IPS-18c (cell line): ENCODE data around the gene RETREG2.

Experiments used
- H3K4me3 ChIP-seq: 2 replicates; pipeline ENCODE4 v1.7.0; 2013; ENCODE audit warnings: low read depth, mild to moderate bottlenecking, low read length, moderate library complexity; ENCODE audit not compliant: insufficient read depth
- H3K9me3 ChIP-seq: one replicate; pipeline ENCODE4 v1.6.1; 2013; ENCODE audit warnings: mild to moderate bottlenecking, low read length, moderate library complexity; ENCODE audit not compliant: control insufficient read depth, insufficient read depth

The RETREG2 gene

DNA sequence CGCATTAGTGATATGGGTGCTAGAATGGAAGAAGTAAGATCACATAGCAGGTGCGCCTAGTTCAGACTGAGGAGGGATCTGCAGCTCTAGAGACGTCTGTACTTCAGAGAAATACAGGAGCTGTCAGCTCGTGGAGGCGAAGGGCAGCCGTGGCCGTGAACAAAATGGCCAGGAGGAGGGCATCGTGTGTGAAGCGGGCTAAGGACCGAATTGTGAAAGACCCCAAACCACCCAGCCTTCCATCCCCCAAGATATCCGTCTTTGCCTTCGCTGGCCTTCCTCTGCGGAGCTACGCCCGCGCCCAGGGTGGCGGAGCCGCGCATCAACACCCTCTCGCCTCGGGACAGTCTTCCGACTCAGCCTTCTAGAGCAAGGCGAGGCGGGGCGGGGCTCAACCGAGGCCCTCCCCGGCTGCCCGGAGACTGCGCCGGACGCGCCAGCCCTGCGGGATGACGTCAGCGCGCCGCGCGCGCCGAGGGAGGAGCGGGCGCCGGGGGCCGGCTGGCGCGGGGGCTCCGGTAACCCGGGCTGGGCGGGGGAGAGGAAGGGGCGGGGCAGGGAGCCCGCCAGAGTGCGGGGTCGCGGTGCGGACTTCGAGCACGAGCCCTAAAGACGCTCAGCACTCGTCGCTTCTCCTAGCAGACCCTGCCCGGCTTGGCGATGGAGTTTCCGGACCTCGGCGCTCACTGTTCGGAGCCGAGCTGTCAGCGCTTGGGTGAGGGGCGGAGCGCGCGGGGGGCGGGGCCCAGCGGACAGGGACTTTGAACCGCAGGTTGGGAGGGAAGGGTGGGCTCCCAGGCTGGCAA, 28.5 kb downstream of the RETREG2 start, which contains the start of gene ZFAND2B:
TSS of gene ZFAND2B (plus strand) at position 455 of the 806 bp plus-strand sequence. CDS start at position 661, 206 bp downstream.
- no peaks in the 10 kb centered on the region for H3K9me3 ChIP-seq
- H3K4me3 ChIP-seq, result peak within 1 kb of the TSS; percentile 79

DNA sequence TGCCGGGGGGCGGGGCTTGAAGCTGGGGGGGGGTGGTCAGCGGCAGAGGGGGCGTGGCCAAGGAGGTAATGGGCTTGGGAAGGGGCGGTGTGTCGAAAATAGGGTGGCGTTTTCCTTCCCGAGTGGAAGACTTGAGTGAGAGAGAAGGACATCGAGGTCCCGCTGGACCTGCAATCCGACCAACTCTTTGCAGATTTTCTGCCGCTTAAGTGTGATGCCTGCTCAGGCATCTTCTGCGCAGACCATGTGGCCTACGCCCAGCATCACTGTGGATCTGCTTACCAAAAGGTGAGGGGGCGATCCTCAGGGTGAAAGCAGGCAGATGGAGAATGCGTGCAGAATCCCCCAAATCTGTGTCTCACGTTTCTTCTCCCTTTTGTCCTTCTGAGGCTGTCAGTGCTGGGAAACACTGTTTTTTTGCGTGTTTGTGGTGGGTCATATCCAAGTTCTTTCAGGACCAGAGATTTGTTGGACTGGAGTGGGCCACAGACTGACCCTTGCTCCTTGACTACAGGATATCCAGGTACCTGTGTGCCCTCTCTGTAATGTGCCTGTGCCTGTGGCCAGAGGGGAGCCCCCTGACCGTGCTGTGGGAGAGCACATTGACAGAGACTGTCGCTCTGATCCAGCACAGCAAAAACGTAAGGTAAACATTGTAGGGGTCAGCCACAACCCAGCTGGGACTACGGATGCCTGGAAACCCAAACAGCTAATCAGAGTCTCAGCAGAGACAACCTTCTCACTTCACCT, 29.2 kb downstream of the RETREG2 start:
- no peaks in the 10 kb centered on the region for H3K9me3 ChIP-seq

DNA sequence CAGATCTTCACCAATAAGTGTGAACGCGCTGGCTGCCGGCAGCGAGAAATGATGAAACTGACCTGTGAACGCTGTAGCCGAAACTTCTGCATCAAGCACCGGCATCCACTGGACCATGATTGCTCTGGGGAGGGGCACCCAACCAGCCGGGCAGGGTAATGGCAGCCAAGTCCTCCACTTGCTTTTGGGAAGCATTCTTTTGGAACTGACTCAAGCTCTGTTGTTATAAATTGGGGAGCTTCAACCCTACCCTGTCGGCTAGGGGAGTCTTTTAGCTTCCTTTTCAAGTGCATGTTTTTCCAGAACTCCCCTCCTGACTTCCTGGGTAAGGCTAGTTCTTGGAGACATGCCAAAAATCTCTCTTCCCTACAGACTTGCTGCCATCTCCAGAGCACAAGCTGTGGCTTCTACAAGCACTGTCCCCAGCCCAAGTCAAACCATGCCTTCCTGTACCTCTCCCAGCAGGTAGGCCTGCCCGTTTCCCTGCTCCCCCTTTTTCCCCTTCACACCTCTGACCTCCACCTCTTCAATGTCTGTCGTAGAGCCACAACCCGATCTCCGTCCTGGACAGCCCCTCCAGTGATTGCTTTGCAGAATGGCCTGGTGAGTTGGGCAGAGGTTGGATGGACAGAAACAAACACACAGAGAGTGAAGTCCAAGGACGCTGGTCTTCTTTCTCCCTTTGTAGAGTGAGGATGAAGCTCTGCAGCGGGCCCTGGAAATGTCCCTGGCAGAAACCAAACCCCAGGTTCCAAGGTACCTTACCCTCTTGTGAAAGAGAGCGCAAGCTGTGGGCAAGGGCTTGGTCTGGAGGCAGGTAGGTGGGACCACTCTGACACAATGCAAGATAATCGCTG, 30.0 kb downstream of the RETREG2 start:
- Histone ChIP-seq H3K9me3 (no peaks in the 10 kb centered on the region), H3K4me3 (no peak overlapping the region)

More for the DNA sequence above, 29.2 kb downstream of the RETREG2 start:
- H3K4me3 ChIP-seq, result peak overlapping the region; percentile 79

- Histone ChIP-seq H3K4me3 (no peak overlapping the region), H3K9me3 (no peaks in the 10 kb centered on the region)
These were observed 31.4 kb downstream of the RETREG2 start for GRCh38 chr2:219209236-219210195.

DNA sequence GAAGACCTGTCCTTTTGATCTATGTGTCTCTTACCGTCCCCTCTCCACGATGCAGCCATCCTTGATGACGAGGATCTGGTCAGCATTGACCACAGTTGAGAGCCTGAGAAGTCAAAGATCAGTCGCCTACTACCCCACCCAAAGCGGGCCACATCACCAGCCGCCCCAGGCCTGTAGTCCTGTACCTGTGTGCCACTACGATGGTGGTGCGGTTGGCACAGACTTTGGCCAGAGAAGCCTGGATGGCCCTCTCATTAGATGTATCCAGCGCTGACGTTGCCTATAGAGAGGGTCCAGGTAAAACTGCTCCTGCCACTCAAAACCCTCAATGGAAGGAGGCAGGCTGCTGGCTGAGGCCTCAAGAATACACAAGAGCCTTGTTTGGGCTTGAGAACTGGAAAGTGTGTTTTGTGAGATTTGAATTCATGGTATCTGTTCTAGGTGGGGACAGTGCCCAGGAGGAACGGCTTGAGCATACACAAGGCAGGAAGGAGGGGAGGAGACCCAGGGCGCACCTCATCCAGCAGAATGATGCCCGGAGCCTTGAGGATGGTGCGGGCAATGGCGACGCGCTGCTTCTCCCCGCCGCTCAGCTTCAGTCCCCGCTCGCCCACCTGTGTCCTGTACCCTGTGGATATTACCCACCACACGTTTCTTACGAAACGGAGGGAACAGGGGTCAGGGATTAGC, 32.3 kb downstream of the RETREG2 start:
- Histone ChIP-seq H3K9me3 (no peaks in the 10 kb centered on the region), H3K4me3 (no peak overlapping the region)

DNA sequence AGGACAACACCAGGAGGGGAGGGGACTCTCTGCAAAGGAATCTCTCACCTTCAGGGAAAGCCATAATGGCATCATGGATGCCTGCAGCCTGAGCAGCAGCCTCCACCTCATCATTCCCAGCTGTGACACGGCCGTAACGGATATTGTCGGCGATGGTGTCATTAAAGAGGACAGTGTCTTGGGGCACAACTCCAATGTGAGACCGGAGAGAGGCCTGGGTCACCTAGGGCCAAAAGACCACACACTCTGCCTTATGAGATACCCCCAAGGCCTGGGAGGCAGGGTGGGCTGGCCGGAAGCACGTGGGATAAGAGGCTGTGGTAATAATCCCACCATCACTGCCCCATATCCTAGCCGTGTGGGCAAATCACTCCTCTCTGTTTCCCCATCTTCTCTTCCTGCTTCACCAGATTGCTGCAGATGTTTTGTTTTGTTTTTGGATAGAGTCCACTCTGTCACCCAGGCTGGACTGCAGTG, 32.8 kb downstream of the RETREG2 start:
- Histone ChIP-seq H3K4me3 (no peak overlapping the region), H3K9me3 (no peaks in the 10 kb centered on the region)

- no peak overlapping the region for H3K4me3 ChIP-seq
- no peaks in the 10 kb centered on the region for H3K9me3 ChIP-seq
These were observed 34.9 kb downstream of the RETREG2 start for GRCh38 chr2:219213026-219213415.

GRCh38 chr2:219213486-219214071, 35.5 kb downstream of the RETREG2 start:
- Histone ChIP-seq H3K4me3 (no peak overlapping the region), H3K9me3 (no peaks in the 10 kb centered on the region)

DNA sequence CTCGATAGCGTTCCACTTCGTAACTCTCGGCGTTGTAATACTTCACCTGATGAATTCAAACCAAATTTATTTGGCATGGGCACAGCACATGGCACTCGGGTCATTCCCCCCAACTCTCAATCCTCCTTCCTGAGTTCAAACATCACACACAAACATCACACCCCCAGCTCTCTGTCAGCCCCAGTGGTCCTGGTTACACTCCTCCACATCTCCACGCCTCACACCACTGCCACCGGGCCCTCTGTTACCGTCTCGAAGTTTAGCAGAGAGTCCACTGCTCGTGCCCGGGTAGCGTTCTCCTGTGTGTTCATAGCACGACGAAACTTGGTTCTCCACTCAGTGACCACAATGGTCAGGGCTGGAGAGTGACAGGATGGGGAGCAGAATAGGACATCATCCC, 36.1 kb downstream of the RETREG2 start:
- Histone ChIP-seq H3K9me3 (no peaks in the 10 kb centered on the region), H3K4me3 (no peak overlapping the region)

DNA sequence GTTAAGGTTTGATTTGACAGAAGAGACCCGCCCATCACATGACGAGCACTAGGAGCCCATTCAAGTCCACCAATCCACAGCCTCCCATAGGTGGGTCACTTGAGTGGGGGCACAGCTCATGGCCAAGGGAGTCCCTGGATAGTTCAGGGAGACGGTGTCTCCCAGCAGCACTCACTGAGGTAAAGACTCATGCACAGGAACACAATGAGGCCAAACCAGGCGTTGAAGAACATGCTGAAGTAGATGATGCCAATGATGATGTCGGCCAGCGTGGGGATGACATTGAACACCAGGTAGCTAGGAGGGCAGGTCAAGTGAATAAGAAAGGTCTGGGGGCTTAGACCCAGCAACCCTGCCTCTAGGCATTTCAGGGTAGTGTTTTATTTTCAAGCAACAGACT, 36.7 kb downstream of the RETREG2 start:
- H3K4me3 ChIP-seq, result no peak overlapping the region
- no peaks in the 10 kb centered on the region for H3K9me3 ChIP-seq

GRCh38 chr2:219215871-219216534, 37.9 kb downstream of the RETREG2 start:
- H3K9me3 ChIP-seq, result no peaks in the 10 kb centered on the region
- H3K4me3 ChIP-seq, result no peak overlapping the region

DNA sequence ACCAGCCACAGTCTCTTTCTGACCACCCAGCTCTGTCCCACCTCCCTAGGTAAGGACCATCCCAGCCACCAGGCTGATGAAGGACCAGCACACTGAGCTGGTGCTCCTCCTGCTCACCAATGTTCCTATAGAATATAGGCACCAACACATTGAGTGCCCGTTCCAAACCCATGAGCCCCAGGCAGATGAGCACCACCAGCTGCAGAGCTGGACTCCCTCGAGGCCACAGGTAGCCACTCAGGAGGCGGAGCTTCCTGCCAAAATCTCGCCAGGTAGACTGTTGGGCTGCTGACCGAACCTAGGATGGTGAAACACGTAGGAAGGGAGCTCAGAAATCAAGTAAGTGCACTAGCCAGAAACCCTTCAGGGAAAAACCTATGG, 38.5 kb downstream of the RETREG2 start:
- Histone ChIP-seq H3K9me3 (no peaks in the 10 kb centered on the region), H3K4me3 (no peak overlapping the region)

DNA sequence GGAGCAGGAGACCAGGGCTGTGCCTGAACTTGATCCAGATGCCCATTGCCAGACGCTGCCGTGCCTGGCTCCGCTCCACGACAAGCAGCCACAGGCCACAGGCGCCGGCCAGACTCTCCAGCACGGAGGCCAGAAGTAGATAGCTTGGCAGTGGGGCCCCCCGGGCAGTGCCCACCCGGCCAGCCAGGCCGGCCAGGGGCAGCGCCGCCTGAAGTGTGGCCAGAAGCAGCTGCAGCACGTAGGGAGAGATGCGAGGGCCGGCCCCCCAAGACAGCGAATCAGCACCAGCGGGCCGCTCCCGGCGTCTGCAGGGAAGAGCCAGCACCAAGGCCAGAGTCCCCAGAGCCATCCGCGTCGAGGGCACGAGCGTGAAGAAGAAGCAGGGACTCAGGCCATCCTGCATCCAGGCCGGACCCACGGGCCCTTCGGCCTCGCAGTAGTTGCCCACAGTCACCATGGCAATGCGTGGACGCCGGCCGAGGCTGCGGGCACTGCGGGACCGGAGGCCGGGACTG, 40.2 kb downstream of the RETREG2 start:
- peak overlapping the region; percentile 65 for H3K4me3 ChIP-seq
- no peaks in the 10 kb centered on the region for H3K9me3 ChIP-seq

- no peaks in the 10 kb centered on the region for H3K9me3 ChIP-seq
- H3K4me3 ChIP-seq, result peak within 1 kb of the TSS; percentile 65
These were observed 40.9 kb downstream of the RETREG2 start, which contains the start of gene ABCB6 for GRCh38 chr2:219218732-219219701. Gene ABCB6, minus strand, starts transcription at chr2:219218958. Its CDS starts 285 bp downstream, at chr2:219218673.
